A673 (cell line): Measurements from ENCODE around the gene SETD3. TPM values are rescaled to one million over a fixed set of nuclear protein-coding genes. Genes with fewer than 3 reads are reported as not detected.

Experiments used
- BruUV-seq: library from RNA; stranded (reverse); fragments of 400-500 nt; replicated peaks from 2 replicates; lab custom pipeline; 2021; lab: Mats Ljungman, UMichigan
- CTCF ChIA-PET: fragments of 300-600 bp; sonication (Branson Sonifier 250); formaldehyde crosslinking; loops from one replicate; lab custom pipeline; 2022; ENCODE audit warnings: antibody characterized with exemption; lab: Charles Lee
- POLR2A ChIA-PET: fragments of 300-600 bp; sonication (Branson Sonifier 250); formaldehyde crosslinking; loops from one replicate; lab custom pipeline; 2022; ENCODE audit warnings: antibody characterized with exemption; ENCODE audit not compliant: low non-redundant PET; lab: Charles Lee
- DNase-seq: peaks from one replicate; pipeline ENCODE4 v3.0.0-alpha.2; 2015; ENCODE audit warnings: low spot score
- H3K27ac ChIP-seq: fragments of 200-600 bp; sonication (generic); 2 replicates; pipeline ENCODE4 v1.5.1; 2016; ENCODE audit warnings: mixed run types, low read depth, mild to moderate bottlenecking, mixed read lengths, antibody characterized with exemption, low read length; ENCODE audit not compliant: poor library complexity, severe bottlenecking
- H3K27me3 ChIP-seq: fragments of 200-600 bp; sonication (generic); replicated peaks from 2 replicates; pipeline ENCODE4 v1.6.1; 2017; ENCODE audit warnings: mixed run types, low read depth, mild to moderate bottlenecking, mixed read lengths, antibody characterized with exemption, low read length; ENCODE audit not compliant: insufficient read depth, poor library complexity
- H3K36me3 ChIP-seq: fragments of 200-600 bp; sonication (generic); 2 replicates; pipeline ENCODE4 v1.6.1; 2016; ENCODE audit warnings: mixed run types, mild to moderate bottlenecking, mixed read lengths, antibody characterized with exemption, low read length; ENCODE audit not compliant: insufficient read depth, poor library complexity, severe bottlenecking
- H3K4me1 ChIP-seq: fragments of 200-600 bp; sonication (generic); 2 replicates; pipeline ENCODE4 v1.6.1; 2017; ENCODE audit warnings: mixed run types, mild to moderate bottlenecking, mixed read lengths, antibody characterized with exemption, low read length; ENCODE audit not compliant: insufficient read depth, poor library complexity, severe bottlenecking
- H3K4me3 ChIP-seq: fragments of 200-600 bp; sonication (generic); 2 replicates; pipeline ENCODE4 v1.5.1; 2016; ENCODE audit warnings: low read depth, mixed run types, mild to moderate bottlenecking, mixed read lengths, low read length; ENCODE audit not compliant: poor library complexity, severe bottlenecking
- H3K9me3 ChIP-seq: fragments of 200-600 bp; sonication (generic); 2 replicates; pipeline ENCODE4 v1.6.1; 2016; ENCODE audit warnings: mixed run types, low read depth, mild to moderate bottlenecking, mixed read lengths, antibody characterized with exemption, low read length; ENCODE audit not compliant: poor library complexity, severe bottlenecking
- EZH2 ChIP-seq: fragments of 200-600 bp; sonication (generic); IDR thresholded peaks from 2 replicates; pipeline ENCODE4 v1.6.1; 2017; ENCODE audit warnings: borderline replicate concordance, low read depth, mild to moderate bottlenecking, mixed read lengths, antibody characterized with exemption, low read length; ENCODE audit not compliant: poor library complexity, severe bottlenecking
- intact Hi-C: fragments of 100-400 bp; cut with micrococcal nuclease; formaldehyde crosslinking; loops from one replicate; pipeline ENCODE4 v1.10.0; 2022; ENCODE audit not compliant: unreplicated experiment
- total RNA-seq: library from RNA; stranded (reverse); gene quantifications from 2 replicates; pipeline ENCODE4 v1.2.3, GENCODE V29; 2021
- TF ChIP-seq, protein P1 (sequence below): fragments of 300-800, 200-600 bp; sonication (generic); conservative IDR thresholded peaks from 2 replicates; pipeline ENCODE4 v1.5.1; 2017; ENCODE audit warnings: low read depth, mild to moderate bottlenecking, antibody characterized with exemption, low read length, moderate library complexity, mixed read lengths

SETD3 gene
- total RNA-seq, 1 experiment from 2014 or later: 46.4 TPM

DNA sequence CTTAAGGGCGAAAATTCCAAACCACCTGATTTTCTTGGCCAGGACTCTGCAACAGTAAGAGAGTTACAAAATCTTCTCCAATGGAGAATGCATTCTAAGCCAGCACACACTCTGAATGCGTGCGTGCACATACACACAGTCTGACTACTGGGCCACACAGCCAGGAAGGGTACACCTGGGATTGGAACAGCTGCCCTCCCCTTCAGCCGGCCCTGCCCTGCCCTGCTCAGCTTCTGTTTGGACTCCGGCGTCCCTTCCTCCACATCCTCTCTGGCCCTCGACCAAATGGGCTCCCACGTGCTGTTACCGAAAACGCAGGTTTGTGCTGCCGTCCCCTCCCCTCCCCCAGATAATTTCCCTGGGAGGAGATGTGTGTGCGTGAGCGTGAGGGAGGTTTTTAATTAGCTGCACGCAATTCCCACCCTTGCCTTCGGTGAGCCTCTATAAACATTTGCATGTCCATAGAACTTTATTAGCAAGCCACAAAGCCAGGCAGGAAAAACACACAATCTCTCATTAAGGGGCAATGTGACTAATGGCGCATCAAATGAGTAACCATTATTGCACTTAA, 43.5 kb upstream of the SETD3 start:
- no peak for TF ChIP-seq EZH2
- TF ChIP-seq, protein P1, sequence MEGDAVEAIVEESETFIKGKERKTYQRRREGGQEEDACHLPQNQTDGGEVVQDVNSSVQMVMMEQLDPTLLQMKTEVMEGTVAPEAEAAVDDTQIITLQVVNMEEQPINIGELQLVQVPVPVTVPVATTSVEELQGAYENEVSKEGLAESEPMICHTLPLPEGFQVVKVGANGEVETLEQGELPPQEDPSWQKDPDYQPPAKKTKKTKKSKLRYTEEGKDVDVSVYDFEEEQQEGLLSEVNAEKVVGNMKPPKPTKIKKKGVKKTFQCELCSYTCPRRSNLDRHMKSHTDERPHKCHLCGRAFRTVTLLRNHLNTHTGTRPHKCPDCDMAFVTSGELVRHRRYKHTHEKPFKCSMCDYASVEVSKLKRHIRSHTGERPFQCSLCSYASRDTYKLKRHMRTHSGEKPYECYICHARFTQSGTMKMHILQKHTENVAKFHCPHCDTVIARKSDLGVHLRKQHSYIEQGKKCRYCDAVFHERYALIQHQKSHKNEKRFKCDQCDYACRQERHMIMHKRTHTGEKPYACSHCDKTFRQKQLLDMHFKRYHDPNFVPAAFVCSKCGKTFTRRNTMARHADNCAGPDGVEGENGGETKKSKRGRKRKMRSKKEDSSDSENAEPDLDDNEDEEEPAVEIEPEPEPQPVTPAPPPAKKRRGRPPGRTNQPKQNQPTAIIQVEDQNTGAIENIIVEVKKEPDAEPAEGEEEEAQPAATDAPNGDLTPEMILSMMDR: no peak
- no TSS peak for BruUV-seq
- CTCF ChIA-PET: no interaction called here
- intact Hi-C loops: no loop called here
- no peak overlapping the region for H3K27ac ChIP-seq
- H3K4me1 ChIP-seq: peaks cover 11% of the 10 kb centered on the region
- H3K4me3 ChIP-seq: no peak overlapping the region
- no peaks in the 10 kb centered on the region for H3K9me3 ChIP-seq
- POLR2A ChIA-PET: no interaction called here
- no peaks in the 10 kb centered on the region for H3K27me3 ChIP-seq
- DNase-seq: no peak
- no peaks in the 10 kb centered on the region for H3K36me3 ChIP-seq

DNA sequence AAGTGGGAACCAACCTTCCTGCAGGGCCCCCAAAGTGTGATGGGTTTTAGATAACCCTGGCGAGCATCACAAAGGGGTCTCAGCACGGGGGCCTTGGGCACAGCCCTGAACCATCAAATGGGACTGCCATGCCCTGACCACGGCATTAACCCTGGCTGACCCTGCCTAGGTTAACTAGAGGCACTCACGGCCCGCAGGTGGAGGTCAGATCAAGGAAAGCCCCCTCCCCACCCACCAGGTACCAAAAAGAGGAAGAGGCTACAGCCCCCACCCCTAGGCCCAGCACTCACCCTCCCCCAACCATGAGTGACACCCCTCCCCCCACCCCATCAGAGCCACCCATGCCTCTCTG, 43.0 kb upstream of the SETD3 start:
- no peak for DNase-seq
- Histone ChIP-seq H3K27ac (no peak overlapping the region), H3K36me3 (no peaks in the 10 kb centered on the region), H3K4me3 (no peak overlapping the region), H3K27me3 (no peaks in the 10 kb centered on the region), H3K4me1 (peaks cover 11% of the 10 kb centered on the region), H3K9me3 (no peaks in the 10 kb centered on the region)
- no TSS peak for BruUV-seq
- CTCF ChIA-PET: no interaction called here
- intact Hi-C loops: no loop called here
- no peak for TF ChIP-seq EZH2
- TF ChIP-seq, protein P1: no peak
- POLR2A ChIA-PET: no interaction called here

DNA sequence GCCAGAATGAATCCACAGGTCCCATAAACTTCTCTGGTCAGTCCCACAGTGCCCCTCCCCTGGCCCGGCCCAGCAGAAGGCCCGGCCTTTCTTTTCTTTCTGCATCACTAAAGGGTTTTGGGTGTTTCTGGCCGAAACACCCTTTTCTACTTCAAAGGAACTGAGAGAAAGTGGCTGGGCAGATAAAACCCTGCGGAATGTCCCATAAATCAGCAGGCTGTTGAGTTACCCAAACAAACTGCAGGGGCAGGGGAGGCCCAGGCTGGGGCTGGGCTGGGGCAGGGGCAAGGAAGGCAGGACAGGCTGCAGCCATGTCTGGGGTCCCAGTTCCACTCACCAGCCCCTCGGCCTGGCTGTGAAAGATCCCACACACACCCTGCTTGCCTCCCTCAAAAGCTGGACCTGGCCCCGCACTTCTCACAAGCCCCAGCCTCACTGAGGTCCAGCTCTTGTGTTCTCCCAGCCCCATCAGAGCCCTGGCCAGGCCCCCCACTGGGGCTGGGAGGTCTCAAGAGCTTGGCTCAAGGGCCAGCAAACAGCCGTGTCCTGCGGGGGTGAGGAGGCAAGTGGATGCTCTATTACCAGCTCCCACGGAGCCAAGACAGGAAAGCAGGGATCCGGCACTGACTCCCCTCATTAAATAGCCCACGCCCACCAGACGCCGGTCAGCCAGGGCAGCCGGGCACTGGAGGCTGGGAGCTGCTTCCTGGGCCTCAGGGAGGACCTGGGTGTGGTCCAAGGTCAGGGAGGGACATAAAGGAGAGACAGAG, 42.5 kb upstream of the SETD3 start:
- H3K4me3 ChIP-seq: no peak overlapping the region
- no TSS peak for BruUV-seq
- peaks cover 11% of the 10 kb centered on the region for H3K4me1 ChIP-seq
- H3K36me3 ChIP-seq: no peaks in the 10 kb centered on the region
- H3K27me3 ChIP-seq: no peaks in the 10 kb centered on the region
- no peaks in the 10 kb centered on the region for H3K9me3 ChIP-seq
- ChIA-PET CTCF (no interaction called here), POLR2A (no interaction called here)
- no peak overlapping the region for H3K27ac ChIP-seq
- intact Hi-C loops: no loop called here
- TF ChIP-seq, protein P1: no peak
- no peak for TF ChIP-seq EZH2
- DNase-seq: no peak
